ENCODE data around the gene SERPINA4.

Gene SERPINA4

GRCh38 chr14:94548999-94549985 is 11.9 kb upstream of the SERPINA4 start:
- no peaks in the 10 kb centered on the region for H3K9me3 ChIP-seq (ENCODE audit: control insufficient read depth in 2 of 2, low read length in 2 of 2)
- no peak overlapping the region for H3K4me3 ChIP-seq (ENCODE audit: low read length in 2 of 2)
- no peaks in the 10 kb centered on the region for H3K4me1 ChIP-seq (ENCODE audit: control insufficient read depth in 2 of 2, insufficient read depth in 2 of 2, low read length in 2 of 2)
- H3K36me3 ChIP-seq (ENCODE audit: control insufficient read depth in 2 of 2, insufficient read depth in 2 of 2, low read length in 2 of 2) = no peaks in the 10 kb centered on the region
- H3K9ac ChIP-seq (ENCODE audit: low read depth in 1 of 2, low read length in 2 of 2) = no peak overlapping the region
- no peak overlapping the region for H3K27ac ChIP-seq (ENCODE audit: low read depth in 2 of 2, low read length in 2 of 2)
- H3K27me3 ChIP-seq (ENCODE audit: control insufficient read depth in 2 of 2, insufficient read depth in 2 of 2, low read length in 2 of 2) = no peaks in the 10 kb centered on the region

- no peak overlapping the region for H3K4me3 ChIP-seq (ENCODE audit: low read length in 2 of 2)
- no peaks in the 10 kb centered on the region for H3K4me1 ChIP-seq (ENCODE audit: control insufficient read depth in 2 of 2, insufficient read depth in 2 of 2, low read length in 2 of 2)
- no peaks in the 10 kb centered on the region for H3K36me3 ChIP-seq (ENCODE audit: control insufficient read depth in 2 of 2, insufficient read depth in 2 of 2, low read length in 2 of 2)
- H3K9me3 ChIP-seq (ENCODE audit: control insufficient read depth in 2 of 2, low read length in 2 of 2) = no peaks in the 10 kb centered on the region
- no peak overlapping the region for H3K9ac ChIP-seq (ENCODE audit: low read depth in 1 of 2, low read length in 2 of 2)
- H3K27me3 ChIP-seq (ENCODE audit: control insufficient read depth in 2 of 2, insufficient read depth in 2 of 2, low read length in 2 of 2) = no peaks in the 10 kb centered on the region
- no peak overlapping the region for H3K27ac ChIP-seq (ENCODE audit: low read depth in 2 of 2, low read length in 2 of 2)
These were observed 11.2 kb upstream of the SERPINA4 start for GRCh38 chr14:94550041-94550440.

- Histone ChIP-seq H3K9me3 (ENCODE audit: control insufficient read depth in 2 of 2, low read length in 2 of 2) (no peaks in the 10 kb centered on the region), H3K9ac (ENCODE audit: low read depth in 1 of 2, low read length in 2 of 2) (no peak overlapping the region), H3K36me3 (ENCODE audit: control insufficient read depth in 2 of 2, insufficient read depth in 2 of 2, low read length in 2 of 2) (no peaks in the 10 kb centered on the region), H3K4me3 (ENCODE audit: low read length in 2 of 2) (no peak overlapping the region), H3K27me3 (ENCODE audit: control insufficient read depth in 2 of 2, insufficient read depth in 2 of 2, low read length in 2 of 2) (no peaks in the 10 kb centered on the region), H3K27ac (ENCODE audit: low read depth in 2 of 2, low read length in 2 of 2) (no peak overlapping the region), H3K4me1 (ENCODE audit: control insufficient read depth in 2 of 2, insufficient read depth in 2 of 2, low read length in 2 of 2) (no peaks in the 10 kb centered on the region)
These were observed 5.3 kb upstream of the SERPINA4 start for GRCh38 chr14:94555991-94556390.

- Histone ChIP-seq H3K27ac (ENCODE audit: low read depth in 2 of 2, low read length in 2 of 2) (no peak overlapping the region), H3K27me3 (ENCODE audit: control insufficient read depth in 2 of 2, insufficient read depth in 2 of 2, low read length in 2 of 2) (no peaks in the 10 kb centered on the region), H3K4me3 (ENCODE audit: low read length in 2 of 2) (no peak overlapping the region), H3K9ac (ENCODE audit: low read depth in 1 of 2, low read length in 2 of 2) (no peak overlapping the region), H3K36me3 (ENCODE audit: control insufficient read depth in 2 of 2, insufficient read depth in 2 of 2, low read length in 2 of 2) (no peaks in the 10 kb centered on the region), H3K9me3 (ENCODE audit: control insufficient read depth in 2 of 2, low read length in 2 of 2) (no peaks in the 10 kb centered on the region), H3K4me1 (ENCODE audit: control insufficient read depth in 2 of 2, insufficient read depth in 2 of 2, low read length in 2 of 2) (no peaks in the 10 kb centered on the region)
These were observed 3.9 kb upstream of the SERPINA4 start for GRCh38 chr14:94557327-94557726.

GRCh38 chr14:94558842-94559241 is 2.4 kb upstream of the SERPINA4 start:
- H3K4me3 ChIP-seq (ENCODE audit: low read length in 2 of 2) = no peak overlapping the region
- H3K4me1 ChIP-seq (ENCODE audit: control insufficient read depth in 2 of 2, insufficient read depth in 2 of 2, low read length in 2 of 2) = no peaks in the 10 kb centered on the region
- no peaks in the 10 kb centered on the region for H3K9me3 ChIP-seq (ENCODE audit: control insufficient read depth in 2 of 2, low read length in 2 of 2)
- H3K9ac ChIP-seq (ENCODE audit: low read depth in 1 of 2, low read length in 2 of 2) = no peak overlapping the region
- H3K27ac ChIP-seq (ENCODE audit: low read depth in 2 of 2, low read length in 2 of 2) = no peak overlapping the region
- H3K36me3 ChIP-seq (ENCODE audit: control insufficient read depth in 2 of 2, insufficient read depth in 2 of 2, low read length in 2 of 2) = no peaks in the 10 kb centered on the region
- no peaks in the 10 kb centered on the region for H3K27me3 ChIP-seq (ENCODE audit: control insufficient read depth in 2 of 2, insufficient read depth in 2 of 2, low read length in 2 of 2)

GRCh38 chr14:94559638-94560290 is 1.5 kb upstream of the SERPINA4 start:
- Histone ChIP-seq H3K9ac (ENCODE audit: low read depth in 1 of 2, low read length in 2 of 2) (no peak overlapping the region), H3K4me1 (ENCODE audit: control insufficient read depth in 2 of 2, insufficient read depth in 2 of 2, low read length in 2 of 2) (no peaks in the 10 kb centered on the region), H3K4me3 (ENCODE audit: low read length in 2 of 2) (no peak overlapping the region), H3K9me3 (ENCODE audit: control insufficient read depth in 2 of 2, low read length in 2 of 2) (no peaks in the 10 kb centered on the region), H3K27ac (ENCODE audit: low read depth in 2 of 2, low read length in 2 of 2) (no peak overlapping the region), H3K27me3 (ENCODE audit: control insufficient read depth in 2 of 2, insufficient read depth in 2 of 2, low read length in 2 of 2) (no peaks in the 10 kb centered on the region), H3K36me3 (ENCODE audit: control insufficient read depth in 2 of 2, insufficient read depth in 2 of 2, low read length in 2 of 2) (no peaks in the 10 kb centered on the region)

- H3K27me3 ChIP-seq (ENCODE audit: control insufficient read depth in 2 of 2, insufficient read depth in 2 of 2, low read length in 2 of 2) = no peaks in the 10 kb centered on the region
- no peak overlapping the region for H3K9ac ChIP-seq (ENCODE audit: low read depth in 1 of 2, low read length in 2 of 2)
- no peaks in the 10 kb centered on the region for H3K4me1 ChIP-seq (ENCODE audit: control insufficient read depth in 2 of 2, insufficient read depth in 2 of 2, low read length in 2 of 2)
- no peak overlapping the region for H3K27ac ChIP-seq (ENCODE audit: low read depth in 2 of 2, low read length in 2 of 2)
- H3K4me3 ChIP-seq (ENCODE audit: low read length in 2 of 2) = no peak overlapping the region
- H3K9me3 ChIP-seq (ENCODE audit: control insufficient read depth in 2 of 2, low read length in 2 of 2) = no peaks in the 10 kb centered on the region
- H3K36me3 ChIP-seq (ENCODE audit: control insufficient read depth in 2 of 2, insufficient read depth in 2 of 2, low read length in 2 of 2) = no peaks in the 10 kb centered on the region
These were observed 964 bp upstream of the SERPINA4 start for GRCh38 chr14:94560291-94560665.

GRCh38 chr14:94561656-94562010 is 391 bp downstream of the SERPINA4 start:
- Histone ChIP-seq H3K36me3 (ENCODE audit: control insufficient read depth in 2 of 2, insufficient read depth in 2 of 2, low read length in 2 of 2) (no peaks in the 10 kb centered on the region), H3K27ac (ENCODE audit: low read depth in 2 of 2, low read length in 2 of 2) (no peak overlapping the region), H3K4me1 (ENCODE audit: control insufficient read depth in 2 of 2, insufficient read depth in 2 of 2, low read length in 2 of 2) (no peaks in the 10 kb centered on the region), H3K27me3 (ENCODE audit: control insufficient read depth in 2 of 2, insufficient read depth in 2 of 2, low read length in 2 of 2) (no peaks in the 10 kb centered on the region), H3K4me3 (ENCODE audit: low read length in 2 of 2) (no peak overlapping the region), H3K9ac (ENCODE audit: low read depth in 1 of 2, low read length in 2 of 2) (no peak overlapping the region), H3K9me3 (ENCODE audit: control insufficient read depth in 2 of 2, low read length in 2 of 2) (no peaks in the 10 kb centered on the region)

GRCh38 chr14:94562022-94562421 is 780 bp downstream of the SERPINA4 start:
- no peak overlapping the region for H3K27ac ChIP-seq (ENCODE audit: low read depth in 2 of 2, low read length in 2 of 2)
- no peaks in the 10 kb centered on the region for H3K4me1 ChIP-seq (ENCODE audit: control insufficient read depth in 2 of 2, insufficient read depth in 2 of 2, low read length in 2 of 2)
- no peaks in the 10 kb centered on the region for H3K9me3 ChIP-seq (ENCODE audit: control insufficient read depth in 2 of 2, low read length in 2 of 2)
- no peaks in the 10 kb centered on the region for H3K27me3 ChIP-seq (ENCODE audit: control insufficient read depth in 2 of 2, insufficient read depth in 2 of 2, low read length in 2 of 2)
- H3K4me3 ChIP-seq (ENCODE audit: low read length in 2 of 2) = no peak overlapping the region
- no peak overlapping the region for H3K9ac ChIP-seq (ENCODE audit: low read depth in 1 of 2, low read length in 2 of 2)
- H3K36me3 ChIP-seq (ENCODE audit: control insufficient read depth in 2 of 2, insufficient read depth in 2 of 2, low read length in 2 of 2) = no peaks in the 10 kb centered on the region

Data from mucosa of rectum (tissue), 2 donors.